SK-N-SH treated with all-trans-retinoic acid at 6 μM for 48 hours (cell line): Measurements from ENCODE around the gene OR4E2.
"Not testable (repeated sequence)": the region's sequence is repeated elsewhere in the genome, so short reads cannot be mapped to it uniquely, and the experiment has no call there.

Source experiments
- ATAC-seq: fragments of 200-7000 bp; cut with Tn5 transposase; 3 replicates; pipeline ENCODE4 v1.9.1; 2020; ENCODE audit warnings: mild to moderate bottlenecking, moderate library complexity
- ARNTL ChIP-seq: fragments of 450-650 bp; formaldehyde crosslinking; IDR thresholded peaks from 2 replicates; pipeline ENCODE4 v1.5.0; 2020; ENCODE audit warnings: low read depth, mild to moderate bottlenecking, moderate library complexity, borderline replicate concordance
- BACH2 ChIP-seq: fragments of 250-450 bp; sonication (Bioruptor Pico); IDR thresholded peaks from 2 replicates; pipeline ENCODE4 v1.9.0; 2021; ENCODE audit warnings: mild to moderate bottlenecking, borderline replicate concordance
- CREB5 ChIP-seq: fragments of 250-450 bp; sonication (Bioruptor Pico); IDR thresholded peaks from 2 replicates; pipeline ENCODE4 v1.5.1; 2020; ENCODE audit warnings: low read depth, mild to moderate bottlenecking, moderate library complexity
- CSDC2 ChIP-seq: fragments of 250-450 bp; sonication (Bioruptor Pico); IDR thresholded peaks from 2 replicates; pipeline ENCODE4 v1.5.0; 2020; ENCODE audit warnings: mild to moderate bottlenecking, moderate library complexity
- ESRRG ChIP-seq: fragments of 250-450 bp; sonication (Bioruptor Pico); IDR thresholded peaks from 2 replicates; pipeline ENCODE4 v1.6.1; 2021; ENCODE audit warnings: mild to moderate bottlenecking
- GLIS3 ChIP-seq: fragments of 250-450 bp; sonication (Bioruptor Pico); IDR thresholded peaks from 2 replicates; pipeline ENCODE4 v1.5.0; 2020; ENCODE audit warnings: mild to moderate bottlenecking, moderate library complexity
- OSR1 ChIP-seq: fragments of 250-450 bp; sonication (Bioruptor Pico); IDR thresholded peaks from 2 replicates; pipeline ENCODE4 v1.8.0; 2022; ENCODE audit warnings: moderate library complexity, mild to moderate bottlenecking, inconsistent platforms
- PATZ1 ChIP-seq: fragments of 250-450 bp; sonication (Bioruptor Pico); IDR thresholded peaks from 2 replicates; pipeline ENCODE4 v1.8.0; 2020; ENCODE audit warnings: mild to moderate bottlenecking, moderate library complexity, borderline replicate concordance
- POU6F1 ChIP-seq: fragments of 250-450 bp; sonication (Bioruptor Pico); IDR thresholded peaks from 2 replicates; pipeline ENCODE4 v1.8.0; 2021; ENCODE audit warnings: low read depth, mild to moderate bottlenecking, moderate library complexity, borderline replicate concordance
- PPARA ChIP-seq: fragments of 250-450 bp; sonication (Bioruptor Pico); IDR thresholded peaks from 2 replicates; pipeline ENCODE4 v1.5.0; 2020; ENCODE audit warnings: mild to moderate bottlenecking, borderline replicate concordance
- RARB ChIP-seq: fragments of 250-450 bp; sonication (Bioruptor Pico); IDR thresholded peaks from 2 replicates; pipeline ENCODE4 v1.8.0; 2021; ENCODE audit warnings: mild to moderate bottlenecking, moderate library complexity
- SNAI2 ChIP-seq: fragments of 250-450 bp; sonication (Bioruptor Pico); IDR thresholded peaks from 2 replicates; pipeline ENCODE4 v1.5.0; 2020; ENCODE audit warnings: mild to moderate bottlenecking, moderate library complexity
- TCF4 ChIP-seq: fragments of 250-450 bp; sonication (Bioruptor Pico); IDR thresholded peaks from 2 replicates; pipeline ENCODE4 v1.8.0; 2021; ENCODE audit warnings: mild to moderate bottlenecking, moderate library complexity, borderline replicate concordance
- TOX ChIP-seq: fragments of 250-450 bp; sonication (Bioruptor Pico); IDR thresholded peaks from 2 replicates; pipeline ENCODE4 v1.8.0; 2021; ENCODE audit warnings: mild to moderate bottlenecking, moderate library complexity, borderline replicate concordance
- TSHZ2 ChIP-seq: fragments of 250-450 bp; sonication (Bioruptor Pico); IDR thresholded peaks from 2 replicates; pipeline ENCODE4 v1.5.0; 2020; ENCODE audit warnings: mild to moderate bottlenecking, moderate library complexity
- ZC3H10 ChIP-seq: fragments of 250-450 bp; sonication (Bioruptor Pico); IDR thresholded peaks from 2 replicates; pipeline ENCODE4 v1.5.1; 2021; ENCODE audit warnings: mild to moderate bottlenecking, moderate library complexity
- ZFP30 ChIP-seq: fragments of 450-650 bp; formaldehyde crosslinking; IDR thresholded peaks from 2 replicates; pipeline ENCODE4 v1.5.0; 2022; ENCODE audit warnings: mild to moderate bottlenecking, moderate library complexity
- ZNF70 ChIP-seq: fragments of 450-650 bp; formaldehyde crosslinking; IDR thresholded peaks from 2 replicates; pipeline ENCODE4 v1.5.0; 2020; ENCODE audit warnings: mild to moderate bottlenecking, moderate library complexity
- ZNF8 ChIP-seq: fragments of 450-650 bp; formaldehyde crosslinking; IDR thresholded peaks from 2 replicates; pipeline ENCODE4 v1.5.0; 2020; ENCODE audit warnings: mild to moderate bottlenecking, moderate library complexity

OR4E2 gene

GRCh38 chr14:21614240-21614639, 39.4 kb upstream of the OR4E2 start:
- no peak for TF ChIP-seq TOX (CRISPR knock-in tag)
- TF ChIP-seq TCF4 (CRISPR knock-in tag): no peak
- no peak for TF ChIP-seq OSR1 (CRISPR knock-in tag)
- no peak for TF ChIP-seq PPARA (CRISPR knock-in tag)
- ATAC-seq: no peak

GRCh38 chr14:21617614-21618013, 36.0 kb upstream of the OR4E2 start:
- no peak for ATAC-seq
- TF ChIP-seq GLIS3 (CRISPR knock-in tag) (no peak), ZC3H10 (CRISPR knock-in tag) (no peak), CSDC2 (CRISPR knock-in tag) (no peak), ZNF70 (CRISPR knock-in tag) (no peak), BACH2 (CRISPR knock-in tag) (no peak), ARNTL (no peak), ESRRG (no peak), PPARA (CRISPR knock-in tag) (no peak), POU6F1 (CRISPR knock-in tag) (no peak), ZFP30 (no peak), ZNF8 (CRISPR knock-in tag) (no peak), RARB (no peak), TSHZ2 (CRISPR knock-in tag) (no peak), CREB5 (CRISPR knock-in tag) (no peak), OSR1 (CRISPR knock-in tag) (no peak), SNAI2 (CRISPR knock-in tag) (no peak)
- TF ChIP-seq, all 23 proteins: peak for 0

GRCh38 chr14:21626491-21627230, 27.0 kb upstream of the OR4E2 start:
- no peak for ATAC-seq
- no peak for TF ChIP-seq PPARA (CRISPR knock-in tag)

- not testable (repeated sequence) for ATAC-seq
Measured at GRCh38 chr14:21630503-21630902, 23.1 kb upstream of the OR4E2 start.

- no peak for ATAC-seq
- TF ChIP-seq BACH2 (CRISPR knock-in tag) (no peak), ZC3H10 (CRISPR knock-in tag) (no peak), ARNTL (no peak), PATZ1 (CRISPR knock-in tag) (no peak), ZNF8 (CRISPR knock-in tag) (no peak)
Measured at GRCh38 chr14:21631084-21631483, 22.6 kb upstream of the OR4E2 start.
